Measurements from ENCODE around the gene RPGRIP1. TPM values are rescaled to one million over a fixed set of nuclear protein-coding genes. Genes with fewer than 3 reads are reported as not detected.
"Not testable (repeated sequence)": the region's sequence is repeated elsewhere in the genome, so short reads cannot be mapped to it uniquely, and the experiment has no call there.

Gene RPGRIP1
- total and polyA plus RNA-seq, 5 donors from 2014 or later = 0.10 TPM; not detected in 4

GRCh38 chr14:21255385-21256101 lies 24.3 kb upstream of the RPGRIP1 start:
- H3K9me3 Mint-ChIP-seq = no peaks in the 10 kb centered on the region
- Histone ChIP-seq H3K27ac (ENCODE audit: insufficient read depth, low read length, poor library complexity, severe bottlenecking) (peak overlapping the region; percentile 11), H3K27me3 (ENCODE audit: control insufficient read depth, insufficient read depth, low read length) (no peaks in the 10 kb centered on the region), H3K9me3 (ENCODE audit: control insufficient read depth in 2 of 2, low read length in 2 of 2) (no peaks in the 10 kb centered on the region), H3K4me3 (ENCODE audit: low read depth, low read length) (peak overlapping the region; percentile 78), H3K4me1 (ENCODE audit: control insufficient read depth, insufficient read depth, low read length, poor library complexity, severe bottlenecking) (peaks cover 76% of the 10 kb centered on the region), H3K36me3 (ENCODE audit: control insufficient read depth, insufficient read depth, low read length) (peaks cover 75% of the 10 kb centered on the region)
- no peaks in the 10 kb centered on the region for H3K27me3 Mint-ChIP-seq
- peak overlapping the region in 2 of 3 donors; percentile 49 to 54 for H3K27ac Mint-ChIP-seq
- DNase-seq (no peak), ATAC-seq (ENCODE audit: low read depth in 2 of 2) (no peak)
- peak overlapping the region; percentile 38 to 89 (median 79) for H3K4me3 Mint-ChIP-seq
- peaks cover 47 to 88% (median 63%) of the 10 kb centered on the region in 4 donors for H3K4me1 Mint-ChIP-seq
- H3K36me3 Mint-ChIP-seq = peaks cover 46% of the 10 kb centered on the region

DNA sequence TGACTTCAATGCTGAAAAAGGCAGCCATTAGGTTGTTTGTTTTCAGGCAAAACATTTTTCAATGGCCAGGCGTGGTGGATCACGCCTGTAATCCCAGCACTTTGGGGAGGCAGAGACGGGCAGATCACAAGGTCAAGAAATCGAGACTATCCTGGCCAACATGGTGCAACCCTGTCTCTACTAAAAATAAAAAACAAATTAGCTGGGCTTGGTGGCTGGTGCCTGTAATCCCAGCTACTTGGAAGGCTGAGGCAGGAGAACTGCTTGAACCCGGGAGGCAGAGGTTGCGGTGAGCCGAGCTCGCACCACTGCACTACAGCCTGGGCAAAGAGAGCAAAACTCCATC lies 23.8 kb upstream of the RPGRIP1 start:
- Histone ChIP-seq H3K27ac (ENCODE audit: insufficient read depth, low read length, poor library complexity, severe bottlenecking) (peak overlapping the region; percentile 11), H3K4me1 (ENCODE audit: control insufficient read depth, insufficient read depth, low read length, poor library complexity, severe bottlenecking) (peaks cover 81% of the 10 kb centered on the region)
- peaks cover 44% of the 10 kb centered on the region for H3K36me3 Mint-ChIP-seq

GRCh38 chr14:21256539-21257393 lies 23.1 kb upstream of the RPGRIP1 start:
- H3K27me3 ChIP-seq (ENCODE audit: control insufficient read depth, insufficient read depth, low read length) = no peaks in the 10 kb centered on the region
- H3K4me1 ChIP-seq (ENCODE audit: control insufficient read depth, insufficient read depth, low read length, poor library complexity, severe bottlenecking) = peaks cover 85% of the 10 kb centered on the region
- H3K27ac ChIP-seq (ENCODE audit: insufficient read depth, low read length, poor library complexity, severe bottlenecking) = peak overlapping the region; percentile 62
- peak overlapping the region; percentile 78 for H3K4me3 ChIP-seq (ENCODE audit: low read depth, low read length)
- H3K4me1 Mint-ChIP-seq = peaks cover 46 to 86% (median 65%) of the 10 kb centered on the region in 4 donors
- peaks cover 41% of the 10 kb centered on the region for H3K36me3 Mint-ChIP-seq
- H3K9me3 Mint-ChIP-seq = no peaks in the 10 kb centered on the region
- no peaks in the 10 kb centered on the region for H3K9me3 ChIP-seq (ENCODE audit: control insufficient read depth in 2 of 2, low read length in 2 of 2)
- peak overlapping the region in 2 of 3 donors; percentile 54 to 60 for H3K27ac Mint-ChIP-seq
- H3K36me3 ChIP-seq (ENCODE audit: control insufficient read depth, insufficient read depth, low read length) = peaks cover 76% of the 10 kb centered on the region
- H3K27me3 Mint-ChIP-seq = no peaks in the 10 kb centered on the region
- DNase-seq (no peak), ATAC-seq (ENCODE audit: low read depth in 2 of 2) (peak in 1 of 2 donors; percentile 22)
- peak overlapping the region; percentile 38 to 68 (median 57) for H3K4me3 Mint-ChIP-seq

More for the DNA sequence above, 23.8 kb upstream of the RPGRIP1 start:
- not testable (repeated sequence) for H3K9me3 Mint-ChIP-seq; ATAC-seq (ENCODE audit: low read depth in 2 of 2); H3K27me3 Mint-ChIP-seq; H3K9me3 ChIP-seq (ENCODE audit: control insufficient read depth in 2 of 2, low read length in 2 of 2); DNase-seq; H3K27me3 ChIP-seq (ENCODE audit: control insufficient read depth, insufficient read depth, low read length)
- H3K4me3 Mint-ChIP-seq = peak overlapping the region; percentile 38 to 89 (median 79)
- peak overlapping the region in 2 of 3 donors; percentile 49 to 54 for H3K27ac Mint-ChIP-seq
- H3K4me1 Mint-ChIP-seq = peaks cover 46 to 86% (median 61%) of the 10 kb centered on the region in 4 donors
- peak overlapping the region; percentile 78 for H3K4me3 ChIP-seq (ENCODE audit: low read depth, low read length)
- H3K36me3 ChIP-seq (ENCODE audit: control insufficient read depth, insufficient read depth, low read length) = peaks cover 76% of the 10 kb centered on the region

DNA sequence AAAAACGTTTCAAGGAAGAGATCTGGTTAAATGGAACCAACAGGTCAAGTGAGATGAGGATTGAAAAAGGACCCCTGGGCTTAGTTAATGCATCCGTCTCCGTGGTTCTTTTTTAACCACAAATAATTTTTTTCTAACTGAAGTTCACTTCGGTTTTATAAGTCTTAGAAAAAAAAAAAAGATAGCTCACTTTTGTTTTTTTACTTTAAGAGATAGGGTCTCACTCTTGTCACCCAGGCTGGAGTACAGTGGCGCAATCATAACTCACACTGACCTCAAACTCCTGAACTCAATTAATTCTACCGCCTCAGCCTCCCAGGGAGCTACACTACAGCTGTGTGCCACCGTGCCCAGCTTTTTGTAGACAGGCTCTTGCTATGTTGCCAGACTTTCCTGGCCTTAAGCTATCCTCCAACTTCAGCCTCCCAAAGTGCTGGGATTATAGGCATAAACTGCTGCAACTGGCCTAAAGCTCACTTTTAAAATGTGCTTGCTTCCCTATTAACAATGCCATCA lies 22.4 kb upstream of the RPGRIP1 start:
- DNase-seq = no peak
- H3K9me3 ChIP-seq (ENCODE audit: control insufficient read depth in 2 of 2, low read length in 2 of 2) = no peaks in the 10 kb centered on the region
- H3K9me3 Mint-ChIP-seq = no peaks in the 10 kb centered on the region
- ATAC-seq (ENCODE audit: low read depth in 2 of 2) = no peak
- peaks cover 76% of the 10 kb centered on the region for H3K36me3 ChIP-seq (ENCODE audit: control insufficient read depth, insufficient read depth, low read length)
- H3K27me3 ChIP-seq (ENCODE audit: control insufficient read depth, insufficient read depth, low read length) = no peaks in the 10 kb centered on the region
- H3K27me3 Mint-ChIP-seq = no peaks in the 10 kb centered on the region
- H3K4me3 Mint-ChIP-seq = peak overlapping the region; percentile 38 to 68 (median 57)
- peak overlapping the region; percentile 78 for H3K4me3 ChIP-seq (ENCODE audit: low read depth, low read length)
- H3K36me3 Mint-ChIP-seq = peaks cover 41% of the 10 kb centered on the region
- peaks cover 49 to 87% (median 67%) of the 10 kb centered on the region in 4 donors for H3K4me1 Mint-ChIP-seq
- H3K27ac Mint-ChIP-seq = peak overlapping the region; percentile 54 to 87 (median 78)
- H3K27ac ChIP-seq (ENCODE audit: insufficient read depth, low read length, poor library complexity, severe bottlenecking) = peak overlapping the region; percentile 62
- H3K4me1 ChIP-seq (ENCODE audit: control insufficient read depth, insufficient read depth, low read length, poor library complexity, severe bottlenecking) = peaks cover 85% of the 10 kb centered on the region

DNA sequence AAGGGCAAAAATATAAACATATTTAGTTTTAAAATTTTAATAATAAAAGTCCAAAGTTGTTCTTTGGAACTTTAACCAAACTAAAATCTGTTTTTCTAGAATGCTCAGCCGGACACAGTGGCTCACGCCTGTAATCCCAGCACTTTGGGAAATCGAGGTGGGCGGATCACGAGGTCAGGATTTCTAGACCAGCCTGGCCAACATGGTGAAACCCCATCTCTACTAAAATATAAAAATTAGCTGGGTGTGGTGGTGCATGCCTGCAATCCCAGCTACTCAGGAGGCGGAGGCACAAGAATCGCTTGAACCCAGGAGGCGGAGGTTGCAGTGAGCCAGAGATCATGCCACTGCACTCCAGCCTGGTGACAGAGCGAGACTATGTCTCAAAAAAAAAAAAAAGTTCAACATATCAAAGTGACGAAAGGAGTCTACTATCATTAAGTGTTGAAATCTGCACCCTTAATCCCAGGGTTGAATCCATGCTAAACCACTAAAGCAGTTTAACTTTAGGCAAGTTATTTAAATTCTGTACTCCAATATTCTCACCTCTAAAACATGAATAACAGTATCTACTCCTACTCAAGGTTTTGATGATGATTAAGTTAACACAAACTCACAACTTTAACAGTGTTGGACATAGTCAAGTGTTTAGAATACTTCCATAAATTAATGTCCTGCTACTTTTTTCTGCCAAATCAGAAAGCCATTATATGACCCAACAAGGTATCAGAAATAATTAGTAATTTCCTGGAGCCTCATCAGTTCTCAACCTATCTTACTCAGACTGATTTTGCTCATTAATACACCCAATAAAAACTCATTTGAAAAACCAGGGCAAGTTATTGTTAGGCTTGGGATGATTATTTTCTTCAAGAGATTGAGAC lies 21.6 kb upstream of the RPGRIP1 start:
- Mint-ChIP-seq H3K36me3 (peaks cover 49% of the 10 kb centered on the region), H3K4me1 (peaks cover 50 to 88% (median 66%) of the 10 kb centered on the region in 4 donors), H3K27ac (peak overlapping the region; percentile 12 to 34 (median 23)), H3K9me3 (no peaks in the 10 kb centered on the region), H3K27me3 (no peaks in the 10 kb centered on the region), H3K4me3 (peak overlapping the region; percentile 19 to 75 (median 52))
- ATAC-seq (ENCODE audit: low read depth in 2 of 2) = no peak
- Histone ChIP-seq H3K27me3 (ENCODE audit: control insufficient read depth, insufficient read depth, low read length) (no peaks in the 10 kb centered on the region), H3K27ac (ENCODE audit: insufficient read depth, low read length, poor library complexity, severe bottlenecking) (peak overlapping the region; percentile 62), H3K9me3 (ENCODE audit: control insufficient read depth in 2 of 2, low read length in 2 of 2) (no peaks in the 10 kb centered on the region), H3K36me3 (ENCODE audit: control insufficient read depth, insufficient read depth, low read length) (peaks cover 81% of the 10 kb centered on the region), H3K4me1 (ENCODE audit: control insufficient read depth, insufficient read depth, low read length, poor library complexity, severe bottlenecking) (peaks cover 88% of the 10 kb centered on the region), H3K4me3 (ENCODE audit: low read depth, low read length) (peak overlapping the region; percentile 78)
- DNase-seq = no peak

DNA sequence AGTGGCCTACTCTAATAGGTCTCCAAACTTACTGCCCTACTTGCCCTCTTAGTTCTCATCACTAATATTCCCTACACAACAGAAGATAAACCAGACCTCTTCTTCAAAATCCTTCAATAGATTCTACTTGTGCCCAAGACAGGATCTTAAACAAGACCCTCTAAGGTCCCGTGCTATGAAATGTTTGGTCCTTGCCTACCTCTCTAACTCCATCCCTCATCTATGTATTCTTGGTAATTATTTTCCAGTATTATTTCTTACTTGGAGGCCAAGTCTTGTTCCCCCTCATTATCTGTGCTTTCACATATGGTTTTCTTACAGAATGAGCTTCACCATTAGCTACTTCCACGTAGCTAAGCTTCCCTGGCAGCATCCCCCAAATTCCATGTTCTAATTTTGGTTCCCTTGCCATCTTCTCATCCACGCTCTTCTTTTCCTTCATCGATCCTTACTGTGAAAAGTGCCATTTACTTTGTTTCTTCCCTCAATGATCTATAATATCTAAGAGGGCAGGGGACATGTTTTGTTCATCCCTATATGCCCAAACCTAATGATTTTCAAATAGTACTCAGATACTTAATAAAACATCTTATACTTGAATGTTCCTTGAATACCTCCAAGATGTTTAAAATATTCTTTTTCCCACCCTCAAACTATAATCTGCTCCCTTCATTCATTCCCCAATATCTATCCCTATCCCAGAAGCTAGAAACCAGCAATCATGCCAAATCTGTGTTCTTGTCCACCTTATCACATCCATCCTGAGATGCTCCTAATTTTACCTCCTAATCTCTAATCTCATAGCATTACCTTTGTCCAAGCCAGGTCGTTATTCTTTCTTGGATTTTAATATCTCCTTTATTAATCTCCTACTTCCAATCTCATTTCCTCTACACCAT lies 20.7 kb upstream of the RPGRIP1 start:
- no peaks in the 10 kb centered on the region for H3K9me3 Mint-ChIP-seq
- peaks cover 54 to 91% (median 70%) of the 10 kb centered on the region in 4 donors for H3K4me1 Mint-ChIP-seq
- Histone ChIP-seq H3K9me3 (ENCODE audit: control insufficient read depth in 2 of 2, low read length in 2 of 2) (no peaks in the 10 kb centered on the region), H3K27ac (ENCODE audit: insufficient read depth, low read length, poor library complexity, severe bottlenecking) (peak overlapping the region; percentile 47), H3K36me3 (ENCODE audit: control insufficient read depth, insufficient read depth, low read length) (peaks cover 81% of the 10 kb centered on the region), H3K4me3 (ENCODE audit: low read depth, low read length) (peak overlapping the region; percentile 78), H3K27me3 (ENCODE audit: control insufficient read depth, insufficient read depth, low read length) (no peaks in the 10 kb centered on the region), H3K4me1 (ENCODE audit: control insufficient read depth, insufficient read depth, low read length, poor library complexity, severe bottlenecking) (peaks cover 93% of the 10 kb centered on the region)
- H3K36me3 Mint-ChIP-seq = peaks cover 58% of the 10 kb centered on the region
- H3K4me3 Mint-ChIP-seq = peak overlapping the region; percentile 19 to 75 (median 48)
- DNase-seq = no peak
- no peak for ATAC-seq (ENCODE audit: low read depth in 2 of 2)
- H3K27ac Mint-ChIP-seq = peak overlapping the region; percentile 12 to 72 (median 34)
- H3K27me3 Mint-ChIP-seq = no peaks in the 10 kb centered on the region
